HT1080 (cell line): ENCODE results near the gene DDX42. TPM values are rescaled to one million over a fixed set of nuclear protein-coding genes. Genes with fewer than 3 reads are reported as not detected.
"Not testable (repeated sequence)": the region's sequence is repeated elsewhere in the genome, so short reads cannot be mapped to it uniquely, and the experiment has no call there.

Experiments used
- DNase-seq: peaks from one replicate; pipeline ENCODE4 v3.0.0-alpha.2; 2015; ENCODE audit warnings: low read depth
- total RNA-seq: library from RNA; depleted of rRNA; stranded (reverse); fragments of >200 nt; shearing (Covaris generic); gene quantifications from 2 replicates; pipeline ENCODE4 v1.2.3, GENCODE V29; 2014

The DDX42 gene
- total RNA-seq, 1 experiment from 2014 or later = 44.9 TPM

DNA sequence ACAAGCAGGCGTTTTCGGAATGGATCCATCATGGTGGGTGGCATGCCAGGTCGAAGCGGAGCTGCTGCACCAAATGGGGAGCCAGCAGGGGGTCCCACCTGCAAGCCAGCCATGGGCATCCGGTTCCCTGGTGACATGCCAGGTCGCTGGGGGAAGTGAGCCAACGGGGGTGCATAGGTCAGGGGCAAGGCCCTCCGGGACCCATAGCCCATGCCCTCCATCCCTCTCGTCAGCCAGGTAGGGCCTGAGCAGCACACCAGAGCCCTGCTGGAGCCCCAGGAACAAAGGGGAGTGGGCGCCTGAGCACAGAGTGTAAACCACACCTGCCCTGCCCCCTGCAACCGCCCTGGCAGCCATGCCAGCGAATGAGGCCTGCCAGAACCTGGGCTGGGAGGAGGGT lies 63.5 kb downstream of the DDX42 start:
- DNase-seq = no peak

DNA sequence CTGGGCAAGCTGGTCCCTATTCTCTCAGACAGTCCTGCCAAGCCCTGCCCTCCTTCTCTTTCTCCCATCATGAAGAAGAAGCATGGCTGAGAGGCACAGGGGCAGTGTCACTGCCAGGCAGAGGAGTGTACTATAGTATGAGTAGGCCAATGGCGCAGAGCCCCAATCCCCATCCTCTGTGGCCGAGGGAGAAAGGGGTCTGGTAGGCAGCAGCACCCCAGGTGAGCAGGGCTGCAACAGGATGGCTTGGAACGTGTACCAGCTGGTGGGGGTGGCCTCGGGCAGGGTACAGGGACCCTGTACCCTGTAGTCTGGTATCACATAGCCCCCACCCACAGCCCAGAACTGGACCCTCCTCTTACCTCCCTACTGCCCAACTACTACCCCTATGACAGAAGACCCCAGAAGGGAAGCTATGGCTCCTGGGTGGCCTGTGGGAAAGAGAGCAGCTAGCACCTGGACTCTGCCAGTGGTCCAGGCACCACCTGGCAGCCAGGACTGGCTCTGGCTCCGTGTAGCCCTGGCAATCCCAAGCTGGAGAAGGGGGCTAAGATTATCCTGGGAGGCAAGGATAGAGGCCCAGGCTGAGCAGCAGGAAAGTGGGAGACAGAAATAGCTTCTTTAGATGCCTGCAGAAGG lies 64.1 kb downstream of the DDX42 start:
- no peak for DNase-seq

DNA sequence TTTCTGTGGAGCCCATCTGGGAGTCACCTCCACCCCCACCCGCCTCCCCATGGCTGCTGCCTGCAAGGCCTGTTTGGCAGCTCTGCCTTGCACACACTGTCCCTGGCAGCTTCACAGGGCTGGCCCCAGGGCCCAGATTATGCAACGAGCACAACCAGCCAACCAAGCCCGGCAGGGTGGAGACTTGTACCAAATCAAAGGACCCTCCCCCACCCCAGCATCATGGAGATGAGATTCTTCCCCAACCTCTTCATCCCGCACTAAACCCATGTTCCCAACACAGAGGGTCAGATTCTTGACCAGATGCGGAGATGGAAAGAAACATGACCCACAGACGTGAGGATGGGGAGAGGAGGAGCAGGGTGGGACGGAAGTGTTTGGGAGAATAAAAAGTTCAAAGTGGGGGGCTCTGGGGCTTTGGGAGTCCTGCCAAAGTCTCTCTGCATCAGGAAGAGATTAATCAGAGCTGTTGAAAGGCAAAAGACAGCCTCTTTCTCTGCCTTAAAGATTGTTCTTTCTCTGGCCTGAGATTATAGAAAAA lies 64.7 kb downstream of the DDX42 start:
- DNase-seq = no peak

DNA sequence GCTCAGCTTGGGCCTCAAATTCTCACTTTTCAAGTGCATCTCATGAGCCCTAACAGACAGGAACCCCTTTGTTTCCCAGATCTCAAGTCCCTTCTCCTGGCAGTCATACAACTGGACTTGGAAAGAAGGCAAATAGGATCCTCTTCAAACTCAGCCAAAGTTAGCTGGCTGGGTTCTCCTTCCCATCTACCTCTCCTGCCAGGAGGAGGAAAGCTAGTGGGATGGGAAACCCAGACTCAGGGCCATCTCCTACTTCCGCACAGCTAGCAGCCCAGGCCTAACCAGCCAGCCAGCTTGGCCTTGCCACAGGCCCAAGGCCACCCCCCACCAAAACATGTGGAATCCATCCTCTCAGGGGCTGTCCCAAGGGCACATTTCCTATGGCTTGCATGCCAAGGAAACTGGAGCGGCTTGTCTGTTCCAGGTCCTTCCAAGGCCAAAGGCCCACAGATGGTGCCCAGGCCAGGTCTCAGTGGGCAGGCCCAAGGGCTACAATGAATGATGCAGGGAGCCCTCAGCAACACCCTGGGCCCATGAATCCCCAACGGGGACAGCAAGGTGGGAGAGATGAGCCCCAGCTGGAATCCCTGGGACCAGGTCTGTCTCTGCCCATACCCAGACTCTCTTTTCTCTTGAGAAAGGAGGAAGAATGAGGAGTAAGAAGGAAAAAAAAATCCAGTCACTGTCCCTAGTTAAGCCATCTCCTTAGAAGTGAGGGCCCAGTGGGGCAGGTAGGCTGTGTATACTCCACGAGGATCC lies 66.8 kb downstream of the DDX42 start:
- DNase-seq = no peak

DNA sequence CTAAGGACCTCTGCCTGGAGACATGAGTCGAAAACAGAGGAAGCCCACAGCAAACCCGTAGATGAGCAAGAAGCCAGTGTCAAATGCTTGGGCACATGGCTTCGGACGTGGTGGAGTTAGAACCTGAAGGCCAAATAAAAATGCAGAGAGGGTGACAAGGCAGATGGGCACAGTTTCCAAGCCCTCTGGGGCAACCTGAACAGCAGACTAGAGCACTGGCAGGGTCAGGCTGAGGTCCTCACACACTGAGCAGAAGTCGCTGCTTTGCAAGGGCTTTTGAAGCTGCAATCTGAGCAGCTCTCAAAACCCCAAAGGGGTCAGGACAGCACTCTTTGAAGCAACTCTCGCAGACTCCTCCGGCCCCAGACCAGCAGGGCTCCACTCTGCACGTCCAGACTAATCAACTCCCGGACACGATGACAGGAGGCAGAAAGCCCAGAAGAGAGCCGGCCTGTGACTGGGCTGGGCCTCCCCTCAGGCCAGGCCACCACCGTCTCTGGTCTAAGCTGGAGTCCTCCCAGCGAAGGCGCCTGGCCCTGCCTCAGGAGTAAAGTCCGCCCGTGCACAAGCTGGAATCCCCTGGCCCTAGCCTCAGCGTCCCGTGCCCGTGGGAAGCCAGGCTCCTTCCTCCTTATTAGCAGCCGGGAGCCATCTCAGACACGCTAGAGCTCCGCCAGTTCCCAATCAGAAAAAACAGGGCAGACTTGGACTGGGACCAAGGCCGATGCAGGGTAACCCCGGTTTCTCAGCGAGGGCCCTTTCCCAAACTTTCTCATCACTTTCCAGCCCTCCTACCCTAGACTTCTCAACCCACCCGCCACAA lies 67.6 kb downstream of the DDX42 start:
- DNase-seq = no peak

DNA sequence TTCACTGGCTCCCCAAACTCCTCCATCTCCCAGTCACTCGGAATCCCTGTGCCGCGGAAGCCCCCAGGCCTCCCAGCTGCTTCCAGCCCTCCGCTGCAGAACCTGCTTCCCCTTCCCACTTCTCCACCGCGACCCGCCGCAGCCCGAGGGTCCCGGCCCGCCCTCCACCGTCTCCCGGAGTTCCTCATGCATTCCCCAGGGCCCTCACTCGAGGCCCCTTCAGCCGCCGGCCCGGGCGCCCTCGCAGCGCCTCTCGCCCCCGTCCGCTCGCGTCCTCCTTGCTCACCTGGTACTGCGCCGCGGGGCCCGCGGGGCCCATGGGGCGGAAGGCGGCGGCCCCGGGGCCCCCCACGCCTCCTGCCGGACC lies 68.2 kb downstream of the DDX42 start:
- no peak for DNase-seq

DNA sequence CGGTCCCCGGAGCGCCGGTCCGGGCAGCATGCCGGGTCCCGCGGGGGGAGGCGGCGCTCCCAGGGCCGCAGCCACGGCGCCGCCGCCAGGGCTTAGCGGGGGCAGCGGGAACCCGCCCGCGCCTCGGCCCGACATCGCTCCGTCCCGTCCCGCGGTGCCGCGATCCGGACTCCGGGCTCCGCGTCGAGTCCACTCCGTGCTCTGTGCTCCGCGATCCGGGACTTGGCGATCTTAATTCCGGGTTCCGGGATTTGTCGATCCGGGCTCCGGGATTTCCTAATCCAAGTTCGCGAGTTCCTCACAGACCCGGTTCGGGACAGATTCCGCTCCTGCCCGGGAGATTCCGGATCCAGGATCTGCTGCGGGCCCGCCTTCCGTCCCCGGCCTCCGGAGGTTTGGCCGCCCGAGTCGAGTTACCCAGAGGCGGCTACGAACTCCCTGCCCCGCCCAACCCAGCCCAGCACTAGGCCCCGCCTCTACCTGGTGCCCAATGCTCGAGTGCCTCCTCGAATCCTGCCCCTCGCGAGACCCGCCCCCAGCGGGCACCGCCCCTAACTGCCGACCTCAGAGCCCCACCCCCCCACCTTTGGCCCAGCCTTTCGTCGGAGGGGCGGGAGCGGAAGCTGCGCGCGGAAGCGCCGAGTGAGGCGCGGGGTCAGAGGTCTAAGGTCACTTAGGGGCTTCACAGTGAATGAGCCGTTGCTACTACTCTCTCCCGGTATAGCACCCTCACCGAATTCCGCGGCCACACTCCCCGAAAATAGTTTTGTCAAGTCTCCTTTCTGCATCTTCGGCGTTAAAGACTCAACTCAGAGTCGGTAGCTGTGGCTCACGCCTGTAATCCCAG lies 68.8 kb downstream of the DDX42 start, which contains the start of gene SMARCD2:
SMARCD2 (minus strand) TSS at position 146 of the 847 bp plus-strand sequence; CDS start at position 135, 11 bp downstream.
- DNase-seq = peak; percentile 97

DNA sequence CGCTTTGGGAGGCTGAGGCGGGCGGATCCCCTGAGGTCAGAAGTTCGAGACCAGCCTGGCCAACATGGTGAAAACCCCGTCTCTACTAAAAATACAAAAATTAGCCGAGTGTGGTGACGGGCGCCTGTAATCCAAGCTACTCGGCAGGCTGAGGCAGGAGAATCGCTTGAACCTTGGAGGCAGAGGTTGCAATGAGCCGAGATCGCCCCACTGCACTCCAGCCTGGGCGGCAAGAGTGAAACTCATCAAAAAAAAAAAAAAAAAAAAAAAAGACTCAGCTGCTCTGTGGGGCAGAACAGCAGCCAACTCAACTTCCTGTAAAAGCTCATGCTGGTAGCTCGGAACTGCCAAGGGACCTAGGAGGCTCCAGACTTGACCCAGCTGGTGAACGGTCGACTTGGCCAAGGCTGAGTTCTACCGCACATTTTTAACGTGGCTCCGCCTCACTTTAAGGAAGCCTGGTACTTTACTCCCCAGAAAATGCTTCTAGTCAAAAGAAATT lies 69.5 kb downstream of the DDX42 start:
- peak; percentile 71 for DNase-seq

DNA sequence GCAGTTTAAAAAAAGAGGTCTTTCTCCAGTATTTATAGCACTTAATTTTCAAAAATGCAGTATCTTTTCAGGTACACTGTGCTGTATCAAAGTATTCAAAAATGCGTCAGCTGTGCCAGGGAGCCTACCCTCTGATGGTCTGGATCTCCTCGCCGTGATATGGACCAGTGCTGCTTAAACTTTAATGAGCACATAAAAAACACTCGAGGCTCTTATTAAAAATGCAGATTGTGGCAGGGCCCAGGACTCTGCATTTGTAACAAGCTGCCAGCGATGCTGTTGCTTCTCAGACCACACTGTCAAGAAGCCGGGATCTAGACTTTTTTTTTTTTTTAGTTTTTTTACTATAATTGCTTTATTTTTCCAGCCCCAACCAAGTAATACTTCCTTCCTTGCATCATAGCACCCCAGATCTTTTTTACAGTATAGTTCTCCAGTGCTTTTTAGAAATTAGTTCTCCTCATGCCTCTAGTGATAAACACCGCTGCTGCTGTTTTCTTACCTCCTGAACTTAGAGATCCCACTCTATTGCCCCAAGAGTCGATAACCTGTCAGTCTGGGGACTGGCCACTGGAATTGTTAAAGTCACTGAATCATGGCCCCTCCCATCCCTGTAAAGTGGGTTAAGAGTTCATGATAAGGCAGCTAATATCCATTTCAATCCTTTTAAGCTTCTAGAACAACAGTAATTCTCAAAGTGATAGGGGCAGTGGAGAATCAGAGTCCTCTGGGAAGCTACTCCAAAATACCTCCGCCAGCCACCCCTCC lies 70.1 kb downstream of the DDX42 start:
- DNase-seq = no peak

DNA sequence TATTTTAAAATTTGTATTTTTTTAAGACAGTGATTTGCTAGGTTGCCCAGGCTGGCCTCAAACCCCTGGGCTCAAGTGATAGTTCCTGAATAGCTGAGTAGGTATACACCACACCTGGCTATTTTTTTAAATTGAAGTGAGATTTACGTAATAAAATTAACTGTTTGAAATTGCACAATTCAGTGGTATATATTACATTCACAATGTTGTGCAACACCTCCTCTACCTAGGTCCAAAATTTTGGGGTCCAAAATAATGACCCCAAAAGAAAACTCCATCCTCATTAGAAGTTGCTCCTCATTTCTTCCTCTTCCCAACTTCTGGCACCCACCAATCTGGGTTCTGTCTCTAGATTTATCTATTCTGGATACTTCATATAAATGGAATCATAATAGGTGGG lies 71.5 kb downstream of the DDX42 start:
- no peak for DNase-seq

DNA sequence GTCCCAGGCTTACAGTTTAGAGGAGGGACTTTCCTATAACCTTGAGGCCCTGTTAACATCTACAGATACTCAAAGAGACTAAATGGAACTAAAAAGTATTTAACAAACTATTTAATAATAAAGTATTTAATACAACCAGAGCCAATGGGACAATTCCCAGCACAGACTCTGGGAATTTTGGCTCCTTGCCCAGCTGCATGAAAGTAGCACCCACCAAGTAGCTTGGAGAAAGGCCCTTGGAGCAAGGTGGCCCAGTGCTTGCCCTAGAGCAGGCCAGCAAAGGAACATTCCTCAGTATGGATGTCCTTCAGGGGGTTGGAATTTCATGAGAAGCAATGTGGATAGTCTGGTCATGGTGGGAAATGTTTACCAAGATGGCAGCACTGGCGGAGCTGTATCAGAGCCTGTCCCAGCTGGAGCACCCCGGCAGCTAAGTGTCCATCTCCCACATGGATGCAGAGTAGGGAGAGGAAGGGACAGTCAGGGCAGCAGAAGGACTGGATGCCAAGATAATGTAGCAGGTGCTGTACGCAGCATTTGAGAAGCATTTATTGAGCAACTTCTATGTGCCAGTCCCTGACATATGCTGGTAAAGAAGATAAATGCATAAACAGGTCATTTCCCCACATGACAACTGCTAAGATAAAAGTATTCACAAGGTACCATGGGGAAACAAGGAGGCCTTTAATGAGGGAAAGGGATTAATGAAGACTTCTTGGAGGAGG lies 73.7 kb downstream of the DDX42 start:
- no peak for DNase-seq

DNA sequence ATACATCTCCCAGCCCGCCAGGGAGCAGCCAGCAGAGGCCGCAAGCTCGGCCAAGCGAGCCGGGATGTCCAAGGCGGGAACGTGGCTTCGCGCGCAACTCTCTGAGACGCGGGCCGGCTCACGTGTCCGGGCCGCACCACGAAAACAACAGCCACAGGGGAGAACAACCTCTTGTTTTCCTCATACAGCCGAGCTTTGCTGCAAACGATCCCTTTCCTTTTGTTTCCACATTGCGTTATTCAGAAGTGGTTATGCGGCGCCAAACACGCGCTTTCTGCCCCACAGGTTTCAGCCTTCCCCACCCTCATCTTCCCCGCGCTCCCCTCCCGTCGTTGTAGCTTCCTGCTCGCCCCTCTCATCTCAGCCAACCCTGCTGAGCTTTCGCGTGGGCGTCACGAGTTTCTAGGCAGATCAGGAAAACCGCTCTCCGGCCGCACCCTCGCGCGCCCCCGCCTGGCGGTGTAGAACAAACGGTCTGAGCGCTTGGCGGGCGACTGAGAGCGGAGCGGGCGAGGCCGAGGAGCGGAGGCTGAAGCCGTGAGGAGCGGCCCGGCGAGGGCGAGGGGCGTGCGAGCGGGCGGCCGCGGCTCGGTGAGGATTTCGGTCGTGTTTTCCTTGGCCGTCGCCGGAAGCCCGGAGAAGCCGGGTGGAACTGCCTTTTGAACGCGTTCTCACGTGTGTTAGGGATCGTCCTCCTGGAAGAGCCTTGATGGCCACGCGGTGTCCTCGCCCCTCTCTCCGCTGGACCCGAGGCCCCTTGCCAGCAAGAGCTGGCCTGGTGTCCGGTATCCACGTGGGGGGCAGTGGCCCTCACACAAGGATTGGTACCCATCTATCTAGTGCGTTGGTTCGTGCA lies 75.1 kb downstream of the DDX42 start:
- peak; percentile 30 for DNase-seq

DNA sequence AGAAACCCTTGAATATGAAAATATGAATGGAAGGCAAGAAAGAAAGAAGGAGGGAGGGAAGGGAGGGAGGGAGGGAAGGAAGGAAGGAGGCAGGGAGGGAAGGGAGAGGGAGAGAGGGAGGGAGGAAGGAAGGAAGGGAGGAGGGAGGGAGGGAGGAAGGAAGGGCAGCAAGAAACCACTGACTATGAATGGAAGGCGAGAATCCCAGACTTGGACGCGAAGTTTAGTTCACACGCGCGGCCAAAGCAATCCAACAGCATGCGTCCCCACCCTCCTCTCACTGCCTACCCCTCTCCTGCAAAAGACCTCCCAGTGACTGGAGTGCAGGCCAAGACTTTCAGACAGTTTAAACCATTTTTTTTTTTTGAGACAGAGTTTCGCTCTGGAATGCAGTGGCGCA lies 76.4 kb downstream of the DDX42 start:
- DNase-seq = no peak

DNA sequence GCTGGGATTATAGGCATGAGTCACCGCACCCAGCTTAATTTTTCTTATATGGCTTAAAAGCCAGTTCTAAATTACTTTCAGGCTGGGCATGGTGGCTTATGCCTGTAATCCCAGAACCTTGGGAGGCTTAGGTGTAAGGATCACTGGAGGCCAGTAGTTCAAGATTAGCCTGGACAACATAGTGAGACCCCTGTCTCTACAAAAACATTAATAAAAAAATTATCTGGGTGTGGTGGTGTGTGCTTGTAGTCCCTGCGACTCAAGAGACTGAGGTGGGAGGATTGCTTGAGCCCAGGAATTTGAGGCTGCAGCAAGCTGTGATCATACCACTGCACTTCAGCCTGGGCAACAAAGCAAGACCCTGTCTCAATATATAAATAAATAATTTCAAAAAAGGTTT lies 79.3 kb downstream of the DDX42 start:
- DNase-seq = no peak

DNA sequence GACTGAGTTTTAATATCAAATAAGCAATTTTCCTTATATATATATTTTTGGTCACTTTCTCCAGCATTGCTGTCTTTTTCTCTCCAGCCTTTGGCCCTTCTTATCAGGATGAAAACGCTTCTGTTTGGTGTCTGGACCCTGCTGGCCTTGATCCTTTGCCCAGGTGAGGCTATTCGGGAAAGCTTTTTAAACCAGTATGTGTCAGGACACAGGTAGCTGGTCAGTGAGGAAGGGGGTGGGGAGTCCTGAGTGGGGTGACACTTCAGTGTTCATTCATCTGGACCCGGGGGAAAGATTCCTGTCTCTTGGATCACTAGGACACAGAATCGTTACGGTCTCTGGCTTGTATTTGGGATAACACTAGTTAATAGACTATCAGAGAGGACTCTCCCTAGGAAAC lies 80.7 kb downstream of the DDX42 start:
- no peak for DNase-seq

DNA sequence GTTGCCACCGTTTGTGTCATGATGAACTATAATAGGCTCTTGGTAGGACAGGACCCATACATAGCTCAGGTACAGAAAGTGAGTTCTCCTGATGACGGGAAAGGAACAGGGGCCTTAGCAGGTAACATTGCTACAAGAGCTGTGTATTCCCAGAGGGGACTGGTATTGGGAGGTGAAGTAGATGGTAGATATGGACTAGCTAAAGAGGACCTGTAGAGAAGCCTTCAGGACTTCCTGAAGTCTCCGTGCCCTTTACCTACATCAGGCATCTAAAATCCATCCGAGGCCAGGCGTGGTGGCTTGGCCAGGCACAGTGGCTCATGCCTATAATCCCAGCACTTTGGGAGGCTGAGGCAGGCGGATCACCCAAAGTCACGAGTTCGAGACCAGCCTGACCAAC lies 81.2 kb downstream of the DDX42 start:
- DNase-seq = no peak

DNA sequence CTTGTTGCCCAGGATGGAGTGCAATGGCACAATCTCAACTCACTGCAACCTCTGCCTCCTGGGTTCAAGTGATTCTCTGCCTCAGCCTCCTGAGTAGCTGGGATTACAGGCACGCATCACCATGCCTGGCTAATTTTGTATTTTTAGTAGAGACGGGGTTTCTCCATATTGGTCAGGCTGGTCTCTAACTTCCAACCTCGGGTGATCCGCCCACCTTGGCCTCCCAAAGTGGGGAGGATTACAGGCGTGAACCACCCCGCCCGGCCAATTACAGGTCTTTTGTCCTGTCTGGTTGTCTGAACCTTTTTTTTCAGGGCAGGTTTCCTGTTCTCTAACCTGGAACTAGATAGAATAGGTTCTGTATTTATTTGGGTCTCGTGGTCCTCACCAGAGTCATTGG lies 82.5 kb downstream of the DDX42 start:
- DNase-seq = not testable (repeated sequence)

DNA sequence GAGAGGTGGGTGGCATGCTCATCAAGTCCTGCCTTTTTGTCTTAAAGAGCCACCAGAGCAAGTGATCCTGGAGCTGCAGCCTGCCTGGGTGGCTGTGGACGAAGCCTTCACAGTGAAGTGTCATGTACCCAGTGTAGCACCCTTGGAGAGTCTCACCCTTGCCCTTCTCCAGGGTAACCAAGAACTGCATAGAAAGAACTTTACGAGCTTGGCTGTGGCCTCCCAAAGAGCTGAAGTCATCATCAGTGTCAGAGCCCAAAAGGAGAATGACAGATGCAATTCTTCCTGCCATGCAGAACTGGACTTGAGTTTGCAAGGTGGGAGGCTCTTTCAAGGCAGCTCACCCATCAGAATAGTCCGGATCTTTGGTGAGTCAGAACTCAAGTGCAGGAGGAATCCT lies 85.3 kb downstream of the DDX42 start:
- DNase-seq = no peak
